NOMO-1 treated with dmso at 0.1 percent for 144 hours (cell line): ENCODE results near the gene CMTM1.
"Not testable (repeated sequence)": the region's sequence is repeated elsewhere in the genome, so short reads cannot be mapped to it uniquely, and the experiment has no call there.

Experiments
- DNase-seq: peaks from one replicate; lab custom pipeline; 2025; ENCODE audit not compliant: unreplicated experiment; lab: John Stamatoyannopoulos, UW

The CMTM1 gene

DNA sequence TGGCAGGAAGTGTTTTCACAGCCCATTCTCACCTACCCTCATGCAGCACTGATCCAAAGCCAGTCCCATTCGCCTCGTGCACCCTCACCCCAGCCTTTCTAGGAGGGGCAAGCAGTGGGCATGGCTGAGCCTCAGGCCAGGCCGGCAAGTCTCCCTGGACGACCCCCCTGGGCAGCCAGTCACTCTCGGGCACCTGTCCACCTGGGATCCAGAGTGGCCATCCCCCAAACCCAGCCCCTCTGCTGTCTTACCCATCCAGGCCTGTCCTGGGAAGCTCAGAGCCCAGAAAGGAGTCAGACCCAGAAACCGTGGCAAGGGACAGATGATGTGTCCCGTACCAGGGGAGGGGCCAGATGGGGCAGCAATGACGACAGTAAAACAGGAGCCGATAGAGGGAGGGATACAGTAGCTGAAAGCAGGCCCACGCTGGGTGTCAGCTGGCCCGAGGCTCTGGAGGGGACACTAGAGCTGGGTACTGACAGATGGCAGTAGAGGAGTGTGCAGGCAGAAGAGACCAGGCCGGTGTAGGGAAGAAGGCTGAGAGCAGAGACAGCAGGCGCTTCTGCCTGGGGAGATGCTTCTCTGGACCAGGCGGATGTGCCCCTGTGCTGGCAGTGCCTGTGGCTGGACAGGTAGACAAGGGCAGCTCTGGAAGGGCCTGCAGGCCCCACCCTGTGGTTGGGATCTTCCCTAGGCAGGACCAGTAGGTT, 44.0 kb downstream of the CMTM1 start:
- DNase-seq: no peak

DNA sequence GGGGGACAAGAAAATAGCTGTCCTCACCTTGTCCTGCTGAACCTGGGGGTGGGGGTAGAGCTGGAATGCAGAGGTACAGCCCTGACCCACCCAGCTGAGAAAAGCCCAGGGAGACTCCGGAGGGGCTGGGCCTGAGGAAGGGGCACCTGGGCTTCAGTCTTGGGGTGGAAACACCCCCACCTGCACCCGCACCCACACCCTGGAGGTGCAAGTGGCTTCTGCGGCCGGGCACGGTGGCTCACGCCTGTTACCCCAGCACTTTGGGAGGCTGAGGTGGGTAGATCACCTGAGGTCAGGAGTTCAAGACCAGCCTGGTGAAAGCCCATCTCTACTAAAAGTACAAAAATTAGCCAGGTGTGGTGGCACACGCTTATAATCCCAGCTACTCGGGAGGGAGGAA, 45.7 kb downstream of the CMTM1 start:
- DNase-seq: not testable (repeated sequence)

- no peak for DNase-seq
Measured at GRCh38 chr16:66612422-66612821, 46.2 kb downstream of the CMTM1 start.

- no peak for DNase-seq
Measured at GRCh38 chr16:66614161-66614802, 48.0 kb downstream of the CMTM1 start.

GRCh38 chr16:66616169-66616568, 49.9 kb downstream of the CMTM1 start:
- DNase-seq: no peak

- DNase-seq: no peak
Measured at GRCh38 chr16:66616592-66616991, 50.4 kb downstream of the CMTM1 start.

DNA sequence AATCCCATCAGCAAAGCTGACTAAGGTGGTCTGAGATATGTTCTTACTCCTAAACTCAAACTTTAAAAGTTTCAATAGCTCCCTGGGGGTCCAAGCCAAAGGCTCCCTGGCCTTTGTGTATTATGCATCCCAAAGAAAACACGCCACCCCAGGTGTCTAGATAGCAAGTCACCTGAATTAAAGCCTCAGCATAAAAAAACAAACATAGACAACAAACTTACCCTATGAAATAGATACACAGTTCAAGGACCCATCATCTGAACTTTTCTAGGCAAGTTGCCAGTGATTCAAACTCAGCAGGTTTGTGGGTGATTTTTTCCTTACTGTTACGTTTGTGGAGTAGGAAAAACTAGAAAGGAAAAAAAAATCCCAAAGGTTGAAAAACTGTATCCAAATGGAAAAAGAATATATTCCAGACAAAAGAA, 50.8 kb downstream of the CMTM1 start:
- DNase-seq: no peak

DNA sequence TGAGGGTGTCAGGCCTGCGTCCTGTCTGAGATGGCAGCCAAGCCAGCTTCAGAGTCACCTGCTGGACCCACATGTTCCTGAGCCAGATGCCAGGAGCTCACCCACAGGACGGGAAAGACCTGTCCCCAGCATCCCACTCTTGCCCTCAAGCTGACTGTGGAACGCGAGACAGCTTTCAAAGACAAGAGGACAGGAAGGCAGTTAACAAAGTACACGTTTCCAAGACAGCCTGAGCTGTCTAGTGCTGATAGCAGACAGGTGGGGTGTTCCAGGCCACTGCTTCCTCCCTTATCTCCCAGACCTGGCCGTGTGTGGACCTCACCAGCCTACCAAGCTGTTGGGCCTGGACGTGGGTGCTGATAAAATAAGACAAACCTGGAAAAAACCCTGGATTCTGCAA, 51.5 kb downstream of the CMTM1 start:
- no peak for DNase-seq

DNA sequence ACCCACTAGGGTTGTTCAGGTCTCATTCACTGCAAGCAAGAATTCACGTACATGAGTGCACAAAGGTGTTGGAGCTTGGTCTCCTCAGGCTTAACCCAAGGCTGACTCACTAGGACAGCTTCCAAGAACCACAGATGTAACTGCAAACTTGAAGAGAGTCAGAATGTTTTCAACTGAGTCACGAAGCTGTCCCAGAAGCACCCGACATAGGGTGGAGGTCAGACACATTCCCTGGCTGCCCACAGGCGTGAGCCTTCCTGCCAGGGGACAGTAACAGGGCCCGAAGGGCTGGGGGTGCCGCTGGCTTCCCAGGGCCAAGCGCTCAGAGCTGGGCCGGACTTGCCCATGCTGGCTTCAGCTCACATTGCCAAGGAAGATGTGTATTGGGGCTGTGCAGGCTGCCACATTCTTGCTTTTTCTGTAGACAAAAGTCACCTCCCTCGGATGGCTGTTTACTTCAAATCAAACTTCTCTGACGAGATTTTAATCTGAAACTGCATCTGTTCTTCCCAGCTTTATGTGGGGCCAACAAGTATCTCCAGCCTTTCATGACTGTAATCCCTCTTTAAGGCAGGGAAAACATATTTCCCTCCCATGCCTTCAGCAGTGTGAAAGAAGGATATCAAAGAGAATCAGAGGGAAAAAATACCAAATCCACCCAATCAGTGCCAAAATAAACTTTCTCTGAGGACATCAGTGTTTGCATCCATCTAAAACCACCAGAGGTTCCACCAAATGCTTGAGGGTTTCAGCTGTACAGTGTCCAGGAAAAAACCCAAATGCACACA, 52.5 kb downstream of the CMTM1 start:
- DNase-seq: no peak

- peak; percentile 12 for DNase-seq
Measured at GRCh38 chr16:66619534-66620428, 53.5 kb downstream of the CMTM1 start.

DNA sequence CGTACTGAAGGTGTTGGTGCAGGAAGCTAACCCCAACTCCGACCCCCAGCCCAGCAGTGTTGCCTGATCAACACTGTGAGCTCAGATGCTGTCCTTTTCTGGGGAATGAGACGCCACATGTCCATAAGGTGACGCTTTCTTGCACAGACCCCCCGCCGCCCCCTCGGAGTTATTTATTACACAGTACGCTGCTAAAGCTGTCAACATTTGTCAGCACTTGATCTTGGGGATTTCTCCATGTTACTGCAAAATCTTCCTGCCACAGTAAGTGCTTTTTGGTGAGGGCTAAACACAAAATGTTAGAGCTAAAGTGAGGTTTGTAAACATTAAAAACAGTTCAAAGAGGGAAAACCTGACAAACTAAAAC, 54.2 kb downstream of the CMTM1 start:
- no peak for DNase-seq

GRCh38 chr16:66621973-66622372, 55.7 kb downstream of the CMTM1 start:
- no peak for DNase-seq

DNA sequence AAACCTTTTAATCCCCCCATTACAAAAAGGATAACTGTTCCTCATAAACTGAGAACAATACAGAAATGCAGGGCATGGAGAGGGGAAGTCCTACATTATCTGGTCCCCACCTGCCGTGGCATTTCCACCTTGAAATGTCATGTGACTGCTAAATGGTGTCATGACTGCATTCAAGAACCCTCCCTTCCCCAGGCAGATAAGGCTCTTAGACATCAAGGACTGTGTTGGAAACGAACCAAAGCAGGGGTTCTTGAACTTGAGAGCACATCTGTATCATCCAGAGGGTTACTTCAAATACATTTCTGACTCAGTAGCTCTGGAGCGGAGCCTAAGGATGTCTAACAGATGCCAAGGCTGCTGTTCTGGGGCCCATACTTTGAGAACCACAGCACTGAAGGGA, 56.6 kb downstream of the CMTM1 start:
- DNase-seq: no peak

DNA sequence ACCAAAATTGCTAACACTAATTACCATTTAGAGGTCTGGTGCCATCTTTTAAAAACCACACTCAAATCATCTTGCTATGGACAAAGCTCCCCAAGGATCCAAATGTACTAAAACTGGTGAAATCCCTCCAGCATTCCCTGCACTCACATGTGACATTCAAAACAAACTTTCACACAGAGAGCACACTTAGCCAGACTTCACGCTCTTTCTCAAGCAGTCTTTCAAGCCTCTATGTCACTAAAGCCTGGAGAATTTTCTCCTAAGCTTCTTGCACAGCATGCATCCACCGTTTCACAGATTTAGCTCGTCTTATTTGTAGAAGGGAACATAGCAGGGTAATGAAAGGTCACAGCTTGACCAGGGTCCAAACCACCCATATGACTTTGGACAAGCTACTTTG, 57.5 kb downstream of the CMTM1 start:
- DNase-seq: no peak

DNA sequence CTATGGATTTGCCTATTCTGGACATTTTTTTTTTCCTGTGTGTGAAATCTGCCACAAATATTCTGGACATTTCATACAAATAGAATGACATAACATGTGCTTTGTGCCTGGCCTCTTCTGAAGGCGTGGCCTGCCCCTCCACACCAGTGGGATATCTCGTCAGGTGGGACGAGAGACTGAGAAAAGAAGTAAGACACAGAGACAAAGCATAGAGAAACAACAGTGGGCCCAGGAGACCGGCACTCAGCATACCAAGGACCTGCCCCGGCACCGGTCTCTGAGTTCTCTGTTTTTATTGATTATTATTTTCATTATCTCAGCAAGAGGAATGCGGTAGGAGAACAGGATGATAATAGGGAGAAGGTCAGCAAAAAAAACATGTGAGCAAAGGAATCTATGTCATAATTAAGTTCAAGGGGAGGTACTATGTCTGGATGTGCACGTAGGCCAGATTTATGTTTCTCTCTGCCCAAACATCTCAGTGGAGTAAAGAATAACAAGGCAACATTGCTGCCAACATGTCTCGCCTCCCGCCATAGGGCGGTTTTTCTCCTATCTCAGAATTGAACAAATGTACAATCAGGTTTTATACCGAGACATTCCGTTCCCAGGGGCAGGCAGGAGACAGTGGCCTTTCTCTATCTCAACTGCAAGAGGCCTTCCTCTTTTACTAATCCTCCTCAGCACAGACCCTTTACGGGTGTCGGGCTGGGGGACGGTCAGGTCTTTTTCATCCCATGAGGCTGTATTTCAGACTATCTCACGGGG, 61.6 kb downstream of the CMTM1 start:
- DNase-seq: not testable (repeated sequence)
